Thyroid gland (tissue), 4 donors: ENCODE measurements around the gene WNT3. TPM values are rescaled to one million over a fixed set of nuclear protein-coding genes. Genes with fewer than 3 reads are reported as not detected.

Source experiments
- DNase-seq, 2 donors: peaks; one replicate each; pipeline ENCODE4 v3.0.0-alpha.2; 2019
- H3K27ac ChIP-seq, 3 donors: fragments of 200-600 bp; sonication (generic); 1 replicate in 2 of 3; 2 replicates in 1 of 3; pipeline ENCODE4 v1.5.1; 2016 to 2019; ENCODE audit warnings: mild to moderate bottlenecking in 1 of 3, moderate library complexity in 1 of 3
- H3K27me3 ChIP-seq: fragments of 200-600 bp; sonication (generic); one replicate; pipeline ENCODE4 v1.5.1; 2019
- H3K36me3 ChIP-seq, 2 donors: fragments of 200-600 bp; sonication (generic); one replicate each; pipeline ENCODE4 v1.5.1; 2016 to 2019
- H3K4me1 ChIP-seq, 2 donors: fragments of 200-600 bp; sonication (generic); one replicate each; pipeline ENCODE4 v1.5.1; 2017 to 2019
- H3K4me3 ChIP-seq, 3 donors: fragments of 200-600 bp; sonication (generic); replicated peaks in 1 of 3; 1 replicate in 2 of 3; 2 replicates in 1 of 3; pipeline ENCODE4 v1.5.1; 2016; ENCODE audit warnings: mild to moderate bottlenecking in 1 of 3
- H3K9me3 ChIP-seq: fragments of 200-600 bp; sonication (generic); one replicate; pipeline ENCODE4 v1.5.1; 2017
- POLR2A ChIP-seq, 2 donors: fragments of 450-650 bp; IDR thresholded peaks; one replicate each; pipeline ENCODE4 v1.6.1; 2017; ENCODE audit warnings: antibody characterized with exemption in 2 of 2, mild to moderate bottlenecking in 2 of 2, moderate library complexity in 1 of 2
- WGBS, 2 donors: methylation state at CpG; one replicate each; pipeline ENCODE4 v1.1.5; 2017; 5-methylcytosine and 5-hydroxymethylcytosine counted together
- intact Hi-C: fragments of 100-400 bp; cut with DNase I; formaldehyde crosslinking; loops from one replicate; pipeline ENCODE4 v1.15.1; 2023
- total RNA-seq, 4 donors: library from RNA; depleted of rRNA; stranded (reverse); fragments of >200 nt; gene quantifications; one replicate each; pipeline ENCODE4 v1.2.3, GENCODE V29; 2016
- TF ChIP-seq, protein P1 (sequence below), 6 experiments: fragments of 200-600 bp in 3 of 6; fragments of 450-650 bp in 3 of 6; sonication (generic) in 3 of 6; IDR thresholded peaks; one replicate each; pipeline ENCODE4 v1.5.1; 2016 to 2019; ENCODE audit warnings: antibody characterized with exemption in 6 of 6, mild to moderate bottlenecking in 2 of 6, inconsistent platforms in 1 of 6, moderate library complexity in 1 of 6

Gene WNT3
- total RNA-seq, 4 donors from 2014 or later = 0.68 to 2.4 (median 0.82) TPM

DNA sequence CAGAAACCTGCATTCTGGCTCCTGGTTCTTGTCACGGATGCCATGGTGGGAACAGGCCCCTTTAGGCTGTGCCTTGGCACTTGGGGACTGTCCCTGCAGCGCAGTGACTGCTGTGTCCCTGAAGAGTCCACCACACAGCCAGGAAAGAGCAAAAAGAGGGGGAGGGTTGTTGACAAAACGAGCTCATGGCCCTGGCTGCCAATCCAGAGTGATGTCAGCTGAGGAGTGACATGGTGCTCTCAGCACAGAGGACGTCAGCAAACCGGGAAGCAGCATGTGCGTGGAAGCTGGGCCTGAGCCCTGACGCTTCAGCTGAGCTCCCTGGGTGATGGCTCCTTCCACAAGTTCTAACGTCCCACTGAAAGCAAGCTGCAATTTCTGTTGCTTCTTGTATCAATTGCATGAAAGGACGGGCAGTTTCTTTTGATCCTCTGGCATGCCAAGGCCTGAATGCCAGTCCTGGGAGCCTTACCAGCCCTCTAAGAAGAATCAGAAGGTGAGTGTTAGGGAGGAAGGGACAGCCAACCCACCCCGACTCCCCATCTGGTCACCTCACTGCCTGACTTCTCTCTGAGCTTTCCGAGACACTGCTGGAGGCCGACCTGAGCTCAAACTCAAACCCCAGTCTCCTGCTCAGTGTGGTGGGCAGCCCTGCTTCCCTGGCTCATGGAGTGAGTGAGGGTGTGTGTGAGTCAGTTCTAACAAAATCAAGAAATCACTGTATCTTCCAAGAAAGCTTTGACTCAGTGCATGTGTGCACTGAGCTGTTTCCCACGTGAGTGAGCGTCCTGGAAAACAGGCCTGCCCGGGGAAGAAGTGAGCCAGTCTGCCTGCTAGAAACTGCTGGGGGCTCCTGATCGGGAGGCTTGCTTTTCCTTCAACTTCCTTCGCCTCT lies 14.7 kb upstream of the WNT3 start:
- Histone ChIP-seq H3K9me3 (no peaks in the 10 kb centered on the region), H3K4me3 (no peak overlapping the region), H3K4me1 (no peaks in the 10 kb centered on the region), H3K27me3 (no peaks in the 10 kb centered on the region), H3K27ac (no peak overlapping the region), H3K36me3 (no peaks in the 10 kb centered on the region)
- DNase-seq = no peak
- TF ChIP-seq, protein P1, sequence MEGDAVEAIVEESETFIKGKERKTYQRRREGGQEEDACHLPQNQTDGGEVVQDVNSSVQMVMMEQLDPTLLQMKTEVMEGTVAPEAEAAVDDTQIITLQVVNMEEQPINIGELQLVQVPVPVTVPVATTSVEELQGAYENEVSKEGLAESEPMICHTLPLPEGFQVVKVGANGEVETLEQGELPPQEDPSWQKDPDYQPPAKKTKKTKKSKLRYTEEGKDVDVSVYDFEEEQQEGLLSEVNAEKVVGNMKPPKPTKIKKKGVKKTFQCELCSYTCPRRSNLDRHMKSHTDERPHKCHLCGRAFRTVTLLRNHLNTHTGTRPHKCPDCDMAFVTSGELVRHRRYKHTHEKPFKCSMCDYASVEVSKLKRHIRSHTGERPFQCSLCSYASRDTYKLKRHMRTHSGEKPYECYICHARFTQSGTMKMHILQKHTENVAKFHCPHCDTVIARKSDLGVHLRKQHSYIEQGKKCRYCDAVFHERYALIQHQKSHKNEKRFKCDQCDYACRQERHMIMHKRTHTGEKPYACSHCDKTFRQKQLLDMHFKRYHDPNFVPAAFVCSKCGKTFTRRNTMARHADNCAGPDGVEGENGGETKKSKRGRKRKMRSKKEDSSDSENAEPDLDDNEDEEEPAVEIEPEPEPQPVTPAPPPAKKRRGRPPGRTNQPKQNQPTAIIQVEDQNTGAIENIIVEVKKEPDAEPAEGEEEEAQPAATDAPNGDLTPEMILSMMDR (IDR thresholded peaks at IDR 0.05) = no peak
- TF ChIP-seq POLR2A (IDR thresholded peaks at IDR 0.05) = no peak
- WGBS, 2 donors = 63 to 66% methylated on average over 17 of the region's 17 CpGs
- intact Hi-C loops = no loop called here

- Histone ChIP-seq H3K4me1 (no peaks in the 10 kb centered on the region), H3K27me3 (no peaks in the 10 kb centered on the region), H3K9me3 (no peaks in the 10 kb centered on the region), H3K27ac (no peak overlapping the region), H3K4me3 (no peak overlapping the region), H3K36me3 (no peaks in the 10 kb centered on the region)
- no peak for TF ChIP-seq POLR2A (IDR thresholded peaks at IDR 0.05)
- TF ChIP-seq, protein P1 (IDR thresholded peaks at IDR 0.05) = no peak
- WGBS, 2 donors = 53 to 58% methylated on average over 5 to 11 of the region's 11 CpGs
- intact Hi-C loops = no loop called here
- DNase-seq = no peak
Observed at GRCh38 chr17:46832331-46832821, 13.9 kb upstream of the WNT3 start.

GRCh38 chr17:46831573-46832330 lies 13.3 kb upstream of the WNT3 start:
- no peak for DNase-seq
- H3K27me3 ChIP-seq = no peaks in the 10 kb centered on the region
- intact Hi-C loops = no loop called here
- H3K9me3 ChIP-seq = no peaks in the 10 kb centered on the region
- H3K4me1 ChIP-seq = no peaks in the 10 kb centered on the region
- WGBS, 2 donors = 73 to 75% methylated on average over 12 to 13 of the region's 14 CpGs
- H3K27ac ChIP-seq = no peak overlapping the region
- H3K4me3 ChIP-seq = no peak overlapping the region
- H3K36me3 ChIP-seq = no peaks in the 10 kb centered on the region
- TF ChIP-seq, protein P1 (IDR thresholded peaks at IDR 0.05) = no peak
- TF ChIP-seq POLR2A (IDR thresholded peaks at IDR 0.05) = no peak

- Histone ChIP-seq H3K27me3 (peaks cover 2% of the 10 kb centered on the region), H3K27ac (no peak overlapping the region), H3K36me3 (no peaks in the 10 kb centered on the region), H3K4me3 (no peak overlapping the region), H3K9me3 (no peaks in the 10 kb centered on the region), H3K4me1 (no peaks in the 10 kb centered on the region)
- DNase-seq = no peak
- no peak for TF ChIP-seq POLR2A (IDR thresholded peaks at IDR 0.05)
- TF ChIP-seq, protein P1 (IDR thresholded peaks at IDR 0.05) = no peak
- intact Hi-C loops = no loop called here
- WGBS, 2 donors = 87 to 90% methylated on average over 2 of the region's 2 CpGs
Observed at GRCh38 chr17:46827274-46827673, 8.8 kb upstream of the WNT3 start.
